GM18951 (cell line): ENCODE measurements around the gene APH1A.
"Not testable (repeated sequence)": the region's sequence is repeated elsewhere in the genome, so short reads cannot be mapped to it uniquely, and the experiment has no call there.

Experiments used
- POLR2A ChIP-seq: IDR thresholded peaks from 4 replicates; pipeline ENCODE4 v1.6.1; 2011; ENCODE audit warnings: mild to moderate bottlenecking; ENCODE audit not compliant: insufficient read length, insufficient read depth; ENCODE audit errors: extremely low read depth
- in situ Hi-C: fragments of 300-500 bp; cut with MboI; formaldehyde crosslinking; loops from one replicate; pipeline ENCODE4 v1.12.0; 2022; ENCODE audit warnings: low sequenced_read_pairs, mixed read lengths, inconsistent platforms; ENCODE audit not compliant: unreplicated experiment

APH1A gene

GRCh38 chr1:150259758-150260669 lies 8.8 kb downstream of the APH1A start:
- TF ChIP-seq POLR2A, result no peak
- in situ Hi-C loops, result loop anchor here (10.0 kb wide), 1 partner anchor 735 kb away; no protein-coding TSS in a partner anchor

GRCh38 chr1:150259217-150259616 lies 9.6 kb downstream of the APH1A start:
- TF ChIP-seq POLR2A, result no peak
- in situ Hi-C loops, result loop anchor here (10.0 kb wide), 1 partner anchor 736 kb away; no protein-coding TSS in a partner anchor

DNA sequence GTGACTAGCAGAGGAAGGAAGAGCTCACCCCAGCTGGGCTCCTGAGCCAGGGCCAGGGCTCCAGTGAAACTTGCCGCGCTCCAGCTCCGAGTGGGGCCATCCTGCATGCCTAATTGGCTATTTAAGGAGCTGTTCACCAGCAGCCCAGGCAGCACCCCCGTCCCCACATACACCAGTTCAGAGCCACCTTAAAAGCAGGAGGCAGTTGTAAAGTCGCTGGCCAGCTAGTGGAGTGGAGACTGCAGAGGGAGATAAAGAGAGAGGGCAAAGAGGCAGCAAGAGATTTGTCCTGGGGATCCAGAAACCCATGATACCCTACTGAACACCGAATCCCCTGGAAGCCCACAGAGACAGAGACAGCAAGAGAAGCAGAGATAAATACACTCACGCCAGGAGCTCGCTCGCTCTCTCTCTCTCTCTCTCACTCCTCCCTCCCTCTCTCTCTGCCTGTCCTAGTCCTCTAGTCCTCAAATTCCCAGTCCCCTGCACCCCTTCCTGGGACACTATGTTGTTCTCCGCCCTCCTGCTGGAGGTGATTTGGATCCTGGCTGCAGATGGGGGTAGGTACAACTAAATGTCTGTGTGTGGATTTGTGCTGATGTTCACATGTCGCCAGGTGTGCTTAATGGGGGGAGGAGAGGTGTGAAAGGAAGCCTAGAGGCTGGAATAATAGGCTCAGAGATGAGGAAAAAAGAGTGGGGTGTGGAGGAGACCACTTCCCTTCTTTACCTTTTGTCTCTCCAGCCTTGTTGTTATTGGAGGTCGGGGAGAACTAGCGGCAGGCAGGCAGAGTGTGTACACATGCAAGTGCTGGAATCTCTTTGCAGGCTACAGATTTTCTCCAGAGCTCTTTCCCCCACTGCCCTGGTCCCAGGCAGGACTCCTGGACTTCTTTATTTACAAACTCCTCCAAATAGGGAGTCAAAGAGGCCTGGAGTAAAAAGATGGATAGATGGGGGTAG lies 10.9 kb downstream of the APH1A start, which contains the start of gene CA14:
Gene CA14, plus strand, starts transcription at position 151 of the 962 bp plus-strand sequence. Its CDS starts 355 bp downstream, at position 506.
- in situ Hi-C loops, result loop anchor here (10.0 kb wide), 1 partner anchor 737 kb away; no protein-coding TSS in a partner anchor
- TF ChIP-seq POLR2A, result no peak

GRCh38 chr1:150256554-150257341 lies 12.1 kb downstream of the APH1A start:
- in situ Hi-C loops, result loop anchor here (10.0 kb wide), 1 partner anchor 738 kb away; no protein-coding TSS in a partner anchor
- no peak for TF ChIP-seq POLR2A

- TF ChIP-seq POLR2A, result no peak
- in situ Hi-C loops, result loop anchor here (10.0 kb wide), 1 partner anchor 739 kb away; no protein-coding TSS in a partner anchor
These were observed 12.6 kb downstream of the APH1A start for GRCh38 chr1:150256198-150256553.

DNA sequence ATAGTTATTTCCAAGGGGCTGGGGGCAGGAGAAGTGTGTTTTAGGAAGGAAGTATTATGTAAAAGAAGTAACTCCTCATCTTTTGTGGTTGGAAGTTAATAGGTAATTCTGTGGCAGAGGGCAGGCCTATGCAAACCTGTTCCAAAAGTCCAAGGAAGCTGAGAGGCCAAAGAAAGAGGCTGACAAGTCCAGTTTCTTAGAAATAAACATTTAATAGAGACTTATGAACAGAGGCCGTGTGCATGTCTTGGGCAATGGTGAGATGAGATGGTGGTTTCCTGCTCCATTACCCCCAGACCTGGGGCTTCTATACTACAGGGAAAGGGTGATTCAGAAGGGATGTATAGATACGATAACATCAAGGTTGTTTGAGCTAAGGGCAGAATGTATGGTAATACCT lies 18.9 kb downstream of the APH1A start:
- in situ Hi-C loops, result loop anchor here (10.0 kb wide), 1 partner anchor 745 kb away; no protein-coding TSS in a partner anchor
- no peak for TF ChIP-seq POLR2A

DNA sequence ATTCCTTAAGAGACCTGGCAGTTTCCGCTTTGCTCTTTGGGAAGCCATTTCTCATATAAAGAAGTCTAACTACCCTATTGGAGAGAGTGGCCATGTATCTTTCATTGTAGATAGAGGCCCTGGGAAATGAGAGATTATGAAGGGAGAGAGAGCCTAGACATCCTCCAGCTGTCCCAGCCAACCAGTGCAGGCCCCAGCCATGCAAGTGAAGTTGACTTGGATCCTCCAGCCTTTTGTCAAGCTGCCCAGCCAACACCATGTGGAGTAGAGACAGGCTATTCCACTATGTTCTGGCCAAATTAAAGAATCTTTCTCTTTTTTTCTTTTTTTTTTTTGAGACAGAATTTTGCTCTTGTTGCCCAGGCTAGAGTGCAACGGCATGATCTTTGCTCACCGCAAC lies 25.8 kb downstream of the APH1A start:
- TF ChIP-seq POLR2A, result no peak
- in situ Hi-C loops, result no loop called here

DNA sequence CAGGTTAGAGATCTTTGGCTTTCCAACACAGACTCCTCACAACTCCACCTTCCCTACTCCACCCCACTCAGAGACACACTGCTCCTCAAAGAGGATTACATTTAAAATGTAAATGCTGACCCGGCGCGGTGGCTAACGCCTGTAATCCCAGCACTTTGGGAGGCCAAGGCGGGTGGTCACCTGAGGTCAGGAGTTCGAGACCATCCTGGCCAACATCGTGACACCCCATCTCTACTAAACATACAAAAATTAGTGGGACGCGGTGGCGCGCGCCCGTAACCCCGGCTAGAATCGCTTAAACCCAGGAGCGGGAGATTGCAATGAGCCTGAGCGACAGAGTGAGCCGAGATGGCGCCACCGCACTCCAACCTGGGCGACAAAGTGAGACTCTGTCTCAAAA lies 31.1 kb downstream of the APH1A start:
- in situ Hi-C loops, result no loop called here

GRCh38 chr1:150237176-150237575 lies 31.6 kb downstream of the APH1A start:
- in situ Hi-C loops, result not testable (repeated sequence)

More for the DNA sequence above, 31.1 kb downstream of the APH1A start:
- TF ChIP-seq POLR2A, result no peak

DNA sequence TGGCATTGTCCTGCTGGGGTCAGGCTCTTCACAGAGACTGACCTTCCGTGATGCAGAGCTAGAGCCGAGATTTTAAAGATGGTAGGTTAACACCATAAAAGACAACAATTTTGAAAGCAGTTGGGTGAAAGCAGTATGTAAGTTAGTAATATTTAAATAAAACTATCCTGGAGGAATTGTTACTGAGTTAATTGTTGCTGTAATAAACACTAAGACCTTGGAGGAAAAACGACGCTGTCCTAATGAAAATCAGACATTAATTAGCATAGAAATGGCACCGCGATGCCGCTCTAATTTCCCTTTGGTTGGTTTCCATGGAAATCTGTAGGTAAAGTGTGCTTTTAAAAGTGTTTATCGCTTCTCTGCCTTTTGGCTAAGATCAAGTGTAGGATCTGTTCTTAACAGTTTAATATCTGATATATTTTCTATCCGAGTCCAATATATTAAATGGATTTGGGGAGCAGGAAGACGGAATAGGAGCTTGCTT lies 32.2 kb downstream of the APH1A start:
- in situ Hi-C loops, result no loop called here
- no peak for TF ChIP-seq POLR2A

DNA sequence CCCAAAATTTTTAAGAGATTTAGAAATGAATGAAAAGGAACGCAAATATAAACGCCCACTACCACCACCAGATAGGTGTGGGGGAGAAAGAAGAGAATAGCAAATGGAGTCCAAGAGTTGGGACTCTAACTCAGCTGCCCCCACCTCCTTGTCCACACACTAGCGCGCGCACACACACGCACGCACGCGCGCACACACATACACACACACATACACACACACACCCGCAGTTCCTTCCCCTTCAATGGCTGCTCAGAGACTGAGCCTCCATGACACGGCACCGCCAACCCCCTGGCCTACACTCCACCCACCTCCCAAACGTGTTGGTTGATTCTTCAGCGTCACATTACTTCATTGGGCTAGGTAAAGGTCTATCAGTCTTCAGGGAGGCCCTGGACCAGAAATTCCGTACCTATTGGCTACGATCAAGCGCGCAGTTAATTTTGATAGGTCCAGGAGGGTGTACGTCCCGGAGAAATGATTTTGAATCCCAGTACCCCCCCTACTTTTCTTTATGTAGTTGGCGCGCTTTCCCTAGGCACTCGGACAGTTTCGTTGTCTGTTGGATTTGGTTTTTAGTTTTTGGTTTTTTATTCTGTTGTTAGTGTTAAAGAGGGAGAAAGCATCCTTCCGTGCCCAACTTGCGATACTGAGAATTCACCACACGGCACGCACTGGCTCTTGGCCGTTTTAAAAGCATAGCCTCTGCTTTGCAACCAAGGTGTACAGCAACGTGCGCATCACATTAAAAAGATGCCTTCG lies 32.8 kb downstream of the APH1A start, which contains the start of gene ANP32E:
Gene ANP32E, minus strand, starts transcription at position 261 of the 762 bp plus-strand sequence. CDS start 326 bp downstream, outside the sequence.
- peak; percentile 96 for TF ChIP-seq POLR2A
- in situ Hi-C loops, result no loop called here
